Ovary (tissue), 9 donors: Measurements from ENCODE around the gene PCDHA6. TPM values are rescaled to one million over a fixed set of nuclear protein-coding genes. Genes with fewer than 3 reads are reported as not detected.

ENCODE experiments used
- DNase-seq, 5 donors: peaks; one replicate each; pipeline ENCODE4 v3.0.0-alpha.2; 2019 to 2020
- H3K27ac ChIP-seq, 2 donors: fragments of 200-600 bp; one replicate each; pipeline versions ENCODE4 v1.5.1 to v1.8.0; 2019 to 2022
- H3K27me3 ChIP-seq: fragments of 200-600 bp; one replicate; pipeline ENCODE4 v1.8.0; 2022
- H3K36me3 ChIP-seq: fragments of 200-600 bp; sonication (generic); one replicate; pipeline ENCODE4 v1.5.1; 2019
- H3K4me1 ChIP-seq: one replicate; pipeline ENCODE4 v1.8.1; 2013; ENCODE audit warnings: mild to moderate bottlenecking, moderate library complexity; ENCODE audit not compliant: insufficient read depth
- H3K4me3 ChIP-seq: fragments of 200-600 bp; sonication (generic); one replicate; pipeline ENCODE4 v1.5.1; 2017
- H3K9me3 ChIP-seq, 2 donors: fragments of 200-600 bp in 1 of 2; sonication (generic) in 1 of 2; one replicate each; pipeline versions ENCODE4 v1.5.1 to v1.8.1; 2013 to 2019; ENCODE audit warnings: mild to moderate bottlenecking in 1 of 2, moderate library complexity in 1 of 2
- CTCF ChIP-seq, 3 donors: fragments of 450-650 bp in 2 of 3; fragments of 200-600 bp in 1 of 3; IDR thresholded peaks; one replicate each; pipeline versions ENCODE4 v1.5.1 to v1.8.0; 2016 to 2022; ENCODE audit warnings: antibody characterized with exemption in 3 of 3, mild to moderate bottlenecking in 1 of 3
- EP300 ChIP-seq: sonication (generic); formaldehyde crosslinking; IDR thresholded peaks from one replicate; pipeline ENCODE4 v1.6.1; 2017; ENCODE audit warnings: antibody characterized with exemption
- POLR2A ChIP-seq: fragments of 450-650 bp; IDR thresholded peaks from one replicate; pipeline ENCODE4 v1.6.1; 2017; ENCODE audit warnings: antibody characterized with exemption, mild to moderate bottlenecking, moderate library complexity
- WGBS, 3 donors: extraction: QIAGEN DNeasy Blood & Tissue Kit in 1 of 3; methylation state at CpG; one replicate each; pipeline versions ENCODE4 v1.1.5 to v1.1.7; 2013 to 2017; 5-methylcytosine and 5-hydroxymethylcytosine counted together
- intact Hi-C, 4 donors: fragments of 100-400 bp; cut with DNase I; formaldehyde crosslinking; loops; one replicate each; pipeline versions ENCODE4 v1.11.0 to v1.15.1; 2022 to 2023
- polyA plus RNA-seq, 2 donors: library from polyadenylated mRNA; stranded (reverse); fragments of 200-250 nt in 1 of 2; fragments of 350-450 nt in 1 of 2; fragmentation: Illumina TruSeq in 1 of 2; extraction: RNeasy Lipid Tissue Mini Kit (QIAGEN cat#74804) in 1 of 2; gene quantifications; one replicate each; pipeline ENCODE4 v1.2.3, GENCODE V29; 2013 to 2014
- total RNA-seq, 7 donors: library from RNA; depleted of rRNA in 2 of 7; stranded (reverse); fragments of >200 nt in 2 of 7; fragmentation: NEBNext Ultra II Directional in 3 of 7; extraction: Animal tissue kit (Norgen Biotek cat#: 25700) in 3 of 7; gene quantifications; one replicate each; pipeline versions ENCODE4 v1.1.0 to v1.2.4, GENCODE V29; 2016 to 2023
- donor health status: DM: no; HTN: no; CAD: no; lungs with moderate emphysema.
- donor health status: DM: no; HTN: no; CAD: no.
- donor health status: Bipolar disorder and iron deficiency.
- donor health status: DM: yes; HTN: yes; CAD: no.
- donor health status: DM: no; HTN: no; CAD: no.
- donor health status: DM: yes; HTN: yes; CAD: no.

Gene PCDHA6
- total and polyA plus RNA-seq, 9 donors = 0.18 to 1.7 (median 0.92) TPM

DNA sequence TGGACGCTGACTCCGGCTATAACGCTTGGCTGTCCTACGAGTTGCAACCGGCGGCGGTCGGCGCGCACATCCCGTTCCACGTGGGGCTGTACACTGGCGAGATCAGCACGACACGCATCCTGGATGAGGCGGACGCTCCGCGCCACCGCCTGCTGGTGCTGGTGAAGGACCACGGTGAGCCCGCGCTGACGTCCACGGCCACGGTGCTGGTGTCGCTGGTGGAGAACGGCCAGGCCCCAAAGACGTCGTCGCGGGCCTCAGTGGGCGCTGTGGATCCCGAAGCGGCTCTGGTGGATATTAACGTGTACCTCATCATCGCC is 49.5 kb downstream of the PCDHA6 start:
- TF ChIP-seq EP300 (no peak), POLR2A (no peak), CTCF (IDR thresholded peaks at IDR 0.05) (no peak)
- no peaks in the 10 kb centered on the region for H3K27me3 ChIP-seq
- 37 to 53% (median 43%) methylated on average over 33 to 37 of the region's 37 CpGs for WGBS, 3 donors
- no peaks in the 10 kb centered on the region for H3K36me3 ChIP-seq
- no peak for DNase-seq
- no peaks in the 10 kb centered on the region for H3K4me1 ChIP-seq
- H3K4me3 ChIP-seq = no peak overlapping the region
- H3K27ac ChIP-seq = no peak overlapping the region
- intact Hi-C loops = no loop called here
- H3K9me3 ChIP-seq = peaks cover 0 to 12% of the 10 kb centered on the region in 2 donors

Other genes with a start within 250 kb of the PCDHA6 start
- gene CD14, start 194.8 kb upstream of the PCDHA6 start, total RNA-seq = 10 to 100 TPM; 26.5 to 96.0 (median 48.6) TPM
- gene CD14, start 194.8 kb upstream of the PCDHA6 start, polyA plus RNA-seq = 10 to 100 TPM in 1 of 2 donors, 1 to 10 TPM in 1; 8.7 to 37.7 TPM
- 10 to 100 TPM; 12.2 to 62.8 (median 14.9) TPM for gene TMCO6, start 188.5 kb upstream of the PCDHA6 start, total RNA-seq
- gene TMCO6, start 188.5 kb upstream of the PCDHA6 start, polyA plus RNA-seq = 10 to 100 TPM in 1 of 2 donors, 1 to 10 TPM in 1; 8.0 to 33.2 TPM
- gene NDUFA2, start 180.3 kb upstream of the PCDHA6 start, total RNA-seq = 100 to 1,000 TPM in 1 of 7 donors, 10 to 100 TPM in 6; 44.6 to 107 (median 46.9) TPM
- 100 to 1,000 TPM in 1 of 2 donors, 10 to 100 TPM in 1; 42.6 to 123 TPM for gene NDUFA2, start 180.3 kb upstream of the PCDHA6 start, polyA plus RNA-seq
- gene IK, start 180.1 kb upstream of the PCDHA6 start, total RNA-seq = 100 to 1,000 TPM in 1 of 7 donors, 10 to 100 TPM in 6; 70.9 to 112 (median 78.0) TPM
- 100 to 1,000 TPM in 1 of 2 donors, 10 to 100 TPM in 1; 99.8 to 184 TPM for gene IK, start 180.1 kb upstream of the PCDHA6 start, polyA plus RNA-seq
- gene WDR55, start 163.1 kb upstream of the PCDHA6 start, total RNA-seq = 10 to 100 TPM in 6 of 7 donors, 1 to 10 TPM in 1; 9.1 to 16.6 (median 13.7) TPM
- 10 to 100 TPM in 1 of 2 donors, 1 to 10 TPM in 1; 9.9 to 12.3 TPM for gene WDR55, start 163.1 kb upstream of the PCDHA6 start, polyA plus RNA-seq
- 1 to 10 TPM in 2 of 7 donors, under 1 TPM in 5; 0.30 to 1.2 (median 0.69) TPM for gene DND1, start 154.4 kb upstream of the PCDHA6 start, total RNA-seq
- gene DND1, start 154.4 kb upstream of the PCDHA6 start, polyA plus RNA-seq = under 1 TPM in 1 of 2 donors, not detected in 1; 0.98 TPM
- 10 to 100 TPM; 26.8 to 48.2 (median 41.7) TPM for gene HARS1, start 136.6 kb upstream of the PCDHA6 start, total RNA-seq
- 10 to 100 TPM; 38.9 to 68.6 TPM for gene HARS1, start 136.6 kb upstream of the PCDHA6 start, polyA plus RNA-seq
- 10 to 100 TPM; 15.2 to 25.2 (median 21.6) TPM for gene HARS2, start 136.5 kb upstream of the PCDHA6 start, total RNA-seq
- gene HARS2, start 136.5 kb upstream of the PCDHA6 start, polyA plus RNA-seq = 10 to 100 TPM; 20.9 to 27.5 TPM
- gene ZMAT2, start 127.5 kb upstream of the PCDHA6 start, total RNA-seq = 10 to 100 TPM; 22.9 to 46.1 (median 40.2) TPM
- 100 to 1,000 TPM in 1 of 2 donors, 10 to 100 TPM in 1; 59.3 to 126 TPM for gene ZMAT2, start 127.5 kb upstream of the PCDHA6 start, polyA plus RNA-seq
- gene PCDHA1, start 41.8 kb upstream of the PCDHA6 start, total RNA-seq = under 1 TPM in 1 of 7 donors, not detected in 6; 0.05 TPM
- not detected for gene PCDHA1, start 41.8 kb upstream of the PCDHA6 start, polyA plus RNA-seq
- 1 to 10 TPM in 2 of 7 donors, under 1 TPM in 5; 0.34 to 1.6 (median 0.57) TPM for gene PCDHA2, start 33.1 kb upstream of the PCDHA6 start, total RNA-seq
- under 1 TPM; 0.17 to 0.34 TPM for gene PCDHA2, start 33.1 kb upstream of the PCDHA6 start, polyA plus RNA-seq
- 1 to 10 TPM in 6 of 7 donors, under 1 TPM in 1; 0.65 to 2.7 (median 1.4) TPM for gene PCDHA3, start 26.9 kb upstream of the PCDHA6 start, total RNA-seq
- gene PCDHA3, start 26.9 kb upstream of the PCDHA6 start, polyA plus RNA-seq = 1 to 10 TPM in 1 of 2 donors, under 1 TPM in 1; 0.45 to 1.1 TPM
- gene PCDHA4, start 20.9 kb upstream of the PCDHA6 start, total RNA-seq = 1 to 10 TPM in 3 of 7 donors, under 1 TPM in 4; 0.76 to 2.7 (median 1.00) TPM
- under 1 TPM; 0.18 to 0.42 TPM for gene PCDHA4, start 20.9 kb upstream of the PCDHA6 start, polyA plus RNA-seq
- 1 to 10 TPM in 1 of 7 donors, under 1 TPM in 6; 0.11 to 1.4 (median 0.54) TPM for gene PCDHA5, start 6.3 kb upstream of the PCDHA6 start, total RNA-seq
- gene PCDHA5, start 6.3 kb upstream of the PCDHA6 start, polyA plus RNA-seq = under 1 TPM; 0.07 to 0.08 TPM
- gene PCDHA7, start 6.3 kb downstream of the PCDHA6 start, total RNA-seq = 1 to 10 TPM in 1 of 7 donors, under 1 TPM in 6; 0.35 to 1.4 (median 0.65) TPM
- gene PCDHA7, start 6.3 kb downstream of the PCDHA6 start, polyA plus RNA-seq = under 1 TPM; 0.25 to 0.35 TPM
- under 1 TPM; 0.23 to 0.72 (median 0.43) TPM for gene PCDHA8, start 13.2 kb downstream of the PCDHA6 start, total RNA-seq
- under 1 TPM in 1 of 2 donors, not detected in 1; 0.02 TPM for gene PCDHA8, start 13.2 kb downstream of the PCDHA6 start, polyA plus RNA-seq
- under 1 TPM; 0.34 to 0.60 (median 0.50) TPM for gene PCDHA9, start 20.4 kb downstream of the PCDHA6 start, total RNA-seq
- under 1 TPM in 1 of 2 donors, not detected in 1; 0.05 TPM for gene PCDHA9, start 20.4 kb downstream of the PCDHA6 start, polyA plus RNA-seq
- 1 to 10 TPM; 1.0 to 4.0 (median 1.5) TPM for gene PCDHA10, start 27.9 kb downstream of the PCDHA6 start, total RNA-seq
- 1 to 10 TPM in 1 of 2 donors, under 1 TPM in 1; 0.06 to 1.9 TPM for gene PCDHA10, start 27.9 kb downstream of the PCDHA6 start, polyA plus RNA-seq
- under 1 TPM; 0.23 to 0.79 (median 0.53) TPM for gene PCDHA11, start 41.0 kb downstream of the PCDHA6 start, total RNA-seq
- gene PCDHA11, start 41.0 kb downstream of the PCDHA6 start, polyA plus RNA-seq = under 1 TPM; 0.04 to 0.08 TPM
- gene PCDHA12, start 47.3 kb downstream of the PCDHA6 start, total RNA-seq = 1 to 10 TPM in 2 of 7 donors, under 1 TPM in 5; 0.27 to 1.3 (median 0.56) TPM
- gene PCDHA12, start 47.3 kb downstream of the PCDHA6 start, polyA plus RNA-seq = under 1 TPM; 0.04 to 0.20 TPM
- under 1 TPM in 6 of 7 donors, not detected in 1; 0.32 to 0.92 (median 0.47) TPM for gene PCDHA13, start 54.2 kb downstream of the PCDHA6 start, total RNA-seq
- gene PCDHA13, start 54.2 kb downstream of the PCDHA6 start, polyA plus RNA-seq = under 1 TPM; 0.01 to 0.17 TPM
- gene PCDHAC1, start 98.3 kb downstream of the PCDHA6 start, total RNA-seq = under 1 TPM; 0.40 to 0.82 (median 0.57) TPM
- gene PCDHAC1, start 98.3 kb downstream of the PCDHA6 start, polyA plus RNA-seq = under 1 TPM; 0.04 to 0.15 TPM
- gene PCDHAC2, start 138.5 kb downstream of the PCDHA6 start, total RNA-seq = 1 to 10 TPM in 2 of 7 donors, under 1 TPM in 5; 0.15 to 2.1 (median 0.72) TPM
- gene PCDHAC2, start 138.5 kb downstream of the PCDHA6 start, polyA plus RNA-seq = 1 to 10 TPM in 1 of 2 donors, under 1 TPM in 1; 0.06 to 1.4 TPM
- gene PCDHB1, start 223.4 kb downstream of the PCDHA6 start, total RNA-seq = under 1 TPM in 2 of 7 donors, not detected in 5; 0.03 to 0.34 TPM
- not detected for gene PCDHB1, start 223.4 kb downstream of the PCDHA6 start, polyA plus RNA-seq